ENCODE results near the gene INAFM2.

Gene INAFM2

DNA sequence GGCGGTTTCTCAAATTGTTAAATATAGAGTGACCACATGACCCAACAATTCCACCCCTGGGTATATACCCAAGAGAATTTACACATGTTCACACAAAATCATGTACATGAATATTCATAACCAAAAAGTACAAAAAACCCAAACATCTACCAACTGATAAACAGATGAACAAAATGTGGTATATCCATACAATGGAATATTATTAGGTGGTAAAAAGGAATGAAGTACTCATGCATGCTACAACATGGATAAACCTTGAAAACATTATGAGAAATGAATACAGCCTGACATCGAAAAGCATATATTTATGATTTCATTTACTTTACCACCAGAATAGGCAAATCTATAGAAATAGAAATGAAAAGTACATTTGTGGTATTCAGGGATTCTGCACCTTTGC is 23.1 kb upstream of the INAFM2 start:
- Histone ChIP-seq H3K9ac (ENCODE audit: low read length) (no peak overlapping the region), H3K79me2 (ENCODE audit: low read length) (no peaks in the 10 kb centered on the region), H3K27ac (ENCODE audit: low read length) (no peak overlapping the region), H3K4me3 (ENCODE audit: low read length) (no peak overlapping the region), H2AFZ (ENCODE audit: low read length) (no peak overlapping the region), H3K36me3 (replicated peaks; ENCODE audit: insufficient read depth, low read length) (no peaks in the 10 kb centered on the region), H4K20me1 (ENCODE audit: insufficient read depth, low read length) (no peaks in the 10 kb centered on the region), H3F3A (ENCODE audit: insufficient read depth, low read length) (no peaks in the 10 kb centered on the region), H3K9me2 (replicated peaks; ENCODE audit: insufficient read depth, low read length) (no peaks in the 10 kb centered on the region), H3K27me3 (replicated peaks; ENCODE audit: insufficient read depth, low read length) (peaks cover 20% of the 10 kb centered on the region; the same call in 1 of the 2 replicates), H3K4me1 (ENCODE audit: low read length) (no peaks in the 10 kb centered on the region), H3K4me2 (ENCODE audit: low read depth, low read length) (no peak overlapping the region), H3K9me3 (replicated peaks; ENCODE audit: insufficient read depth, low read length) (no peaks in the 10 kb centered on the region)
- TF ChIP-seq EZH2 (optimal IDR thresholded peaks at IDR 0.05; ENCODE audit: low read depth, low read length) (no peak), EZH2phosphoT487 (IDR thresholded peaks at IDR 0.05; ENCODE audit: low read length) (no peak)
- TF ChIP-seq, protein P1, sequence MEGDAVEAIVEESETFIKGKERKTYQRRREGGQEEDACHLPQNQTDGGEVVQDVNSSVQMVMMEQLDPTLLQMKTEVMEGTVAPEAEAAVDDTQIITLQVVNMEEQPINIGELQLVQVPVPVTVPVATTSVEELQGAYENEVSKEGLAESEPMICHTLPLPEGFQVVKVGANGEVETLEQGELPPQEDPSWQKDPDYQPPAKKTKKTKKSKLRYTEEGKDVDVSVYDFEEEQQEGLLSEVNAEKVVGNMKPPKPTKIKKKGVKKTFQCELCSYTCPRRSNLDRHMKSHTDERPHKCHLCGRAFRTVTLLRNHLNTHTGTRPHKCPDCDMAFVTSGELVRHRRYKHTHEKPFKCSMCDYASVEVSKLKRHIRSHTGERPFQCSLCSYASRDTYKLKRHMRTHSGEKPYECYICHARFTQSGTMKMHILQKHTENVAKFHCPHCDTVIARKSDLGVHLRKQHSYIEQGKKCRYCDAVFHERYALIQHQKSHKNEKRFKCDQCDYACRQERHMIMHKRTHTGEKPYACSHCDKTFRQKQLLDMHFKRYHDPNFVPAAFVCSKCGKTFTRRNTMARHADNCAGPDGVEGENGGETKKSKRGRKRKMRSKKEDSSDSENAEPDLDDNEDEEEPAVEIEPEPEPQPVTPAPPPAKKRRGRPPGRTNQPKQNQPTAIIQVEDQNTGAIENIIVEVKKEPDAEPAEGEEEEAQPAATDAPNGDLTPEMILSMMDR (IDR thresholded peaks at IDR 0.05; ENCODE audit: low read length), result no peak
- no peak for DNase-seq

DNA sequence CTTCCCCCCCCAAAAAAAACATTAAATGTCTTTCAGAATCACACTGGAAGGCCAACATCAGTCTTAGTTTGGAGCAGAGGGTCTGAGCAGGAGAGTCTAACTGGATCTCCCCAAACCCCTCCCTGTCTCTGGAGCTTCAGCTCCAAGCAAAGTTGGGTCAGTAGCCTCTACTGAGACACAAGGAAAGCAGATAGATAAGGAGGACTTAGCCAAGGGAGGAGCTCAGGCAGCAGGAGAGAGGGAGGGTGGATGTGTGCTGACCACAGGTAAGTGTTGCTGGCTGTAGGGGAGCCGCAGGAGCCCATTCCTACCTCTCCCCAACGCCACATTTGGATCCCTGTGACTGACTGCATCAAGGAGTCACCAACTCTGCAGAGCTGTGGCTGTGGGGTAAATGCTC is 22.7 kb upstream of the INAFM2 start:
- Histone ChIP-seq H3K4me2 (ENCODE audit: low read depth, low read length) (no peak overlapping the region), H3K9ac (ENCODE audit: low read length) (no peak overlapping the region), H3K27me3 (replicated peaks; ENCODE audit: insufficient read depth, low read length) (peaks cover 16% of the 10 kb centered on the region; the same call in 1 of the 2 replicates), H3K27ac (ENCODE audit: low read length) (no peak overlapping the region), H3K4me3 (ENCODE audit: low read length) (no peak overlapping the region), H3K4me1 (ENCODE audit: low read length) (no peaks in the 10 kb centered on the region), H3K9me2 (replicated peaks; ENCODE audit: insufficient read depth, low read length) (no peaks in the 10 kb centered on the region), H3K36me3 (replicated peaks; ENCODE audit: insufficient read depth, low read length) (no peaks in the 10 kb centered on the region), H2AFZ (ENCODE audit: low read length) (no peak overlapping the region), H4K20me1 (ENCODE audit: insufficient read depth, low read length) (no peaks in the 10 kb centered on the region), H3F3A (ENCODE audit: insufficient read depth, low read length) (no peaks in the 10 kb centered on the region), H3K79me2 (ENCODE audit: low read length) (no peaks in the 10 kb centered on the region), H3K9me3 (replicated peaks; ENCODE audit: insufficient read depth, low read length) (no peaks in the 10 kb centered on the region)
- DNase-seq, result no peak
- no peak for TF ChIP-seq EZH2phosphoT487 (IDR thresholded peaks at IDR 0.05; ENCODE audit: low read length)
- TF ChIP-seq, protein P1 (IDR thresholded peaks at IDR 0.05; ENCODE audit: low read length), result no peak
- TF ChIP-seq EZH2 (optimal IDR thresholded peaks at IDR 0.05; ENCODE audit: low read depth, low read length), result no peak

DNA sequence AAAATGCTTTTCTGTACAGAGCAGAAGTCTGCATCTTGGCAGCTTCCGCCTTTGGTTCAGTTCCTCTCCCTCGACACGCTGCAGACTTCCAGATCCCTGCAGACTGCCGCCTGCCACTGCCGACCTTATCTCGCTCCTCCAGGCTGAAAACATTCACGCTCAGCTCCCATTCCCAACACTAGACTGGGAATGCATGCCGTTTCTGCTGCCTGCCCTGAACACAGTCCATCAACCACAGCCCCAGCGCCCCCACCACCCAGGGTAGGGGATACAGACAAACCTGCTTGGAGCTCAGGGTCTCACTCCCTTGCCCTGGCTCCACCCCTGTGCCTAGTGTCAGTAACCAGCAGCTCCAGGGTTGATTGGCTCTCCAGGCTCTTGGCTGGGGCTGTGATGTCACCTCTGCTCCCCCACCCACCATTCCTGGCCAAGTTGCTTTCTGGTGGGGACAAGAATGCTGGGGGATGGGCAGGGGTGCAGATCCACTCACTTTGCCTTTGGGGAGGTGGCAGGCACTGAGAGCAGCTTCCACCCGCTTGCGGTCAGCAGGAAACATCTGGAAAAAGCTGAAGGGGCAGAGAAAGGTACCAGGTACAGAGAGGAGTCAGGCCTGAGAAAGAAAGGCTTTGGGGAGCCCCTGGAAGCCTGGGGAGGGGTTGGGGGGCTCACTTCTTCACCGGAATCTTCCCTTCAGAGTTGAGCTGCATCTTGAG is 21.9 kb upstream of the INAFM2 start:
- Histone ChIP-seq H3K9me2 (replicated peaks; ENCODE audit: insufficient read depth, low read length) (no peaks in the 10 kb centered on the region), H3K9me3 (replicated peaks; ENCODE audit: insufficient read depth, low read length) (no peaks in the 10 kb centered on the region), H3K4me1 (ENCODE audit: low read length) (no peaks in the 10 kb centered on the region), H3K4me2 (ENCODE audit: low read depth, low read length) (no peak overlapping the region), H3K27me3 (replicated peaks; ENCODE audit: insufficient read depth, low read length) (peaks cover 11% of the 10 kb centered on the region; the same call in 1 of the 2 replicates), H3K79me2 (ENCODE audit: low read length) (no peaks in the 10 kb centered on the region), H3F3A (ENCODE audit: insufficient read depth, low read length) (no peaks in the 10 kb centered on the region), H3K36me3 (replicated peaks; ENCODE audit: insufficient read depth, low read length) (no peaks in the 10 kb centered on the region), H3K27ac (ENCODE audit: low read length) (no peak overlapping the region), H3K4me3 (ENCODE audit: low read length) (no peak overlapping the region), H4K20me1 (ENCODE audit: insufficient read depth, low read length) (no peaks in the 10 kb centered on the region), H3K9ac (ENCODE audit: low read length) (no peak overlapping the region), H2AFZ (ENCODE audit: low read length) (no peak overlapping the region)
- no peak for TF ChIP-seq EZH2 (optimal IDR thresholded peaks at IDR 0.05; ENCODE audit: low read depth, low read length)
- no peak for TF ChIP-seq EZH2phosphoT487 (IDR thresholded peaks at IDR 0.05; ENCODE audit: low read length)
- TF ChIP-seq, protein P1 (IDR thresholded peaks at IDR 0.05; ENCODE audit: low read length), result no peak
- no peak for DNase-seq
